ENCODE measurements around the gene STRAP.

The STRAP gene

DNA sequence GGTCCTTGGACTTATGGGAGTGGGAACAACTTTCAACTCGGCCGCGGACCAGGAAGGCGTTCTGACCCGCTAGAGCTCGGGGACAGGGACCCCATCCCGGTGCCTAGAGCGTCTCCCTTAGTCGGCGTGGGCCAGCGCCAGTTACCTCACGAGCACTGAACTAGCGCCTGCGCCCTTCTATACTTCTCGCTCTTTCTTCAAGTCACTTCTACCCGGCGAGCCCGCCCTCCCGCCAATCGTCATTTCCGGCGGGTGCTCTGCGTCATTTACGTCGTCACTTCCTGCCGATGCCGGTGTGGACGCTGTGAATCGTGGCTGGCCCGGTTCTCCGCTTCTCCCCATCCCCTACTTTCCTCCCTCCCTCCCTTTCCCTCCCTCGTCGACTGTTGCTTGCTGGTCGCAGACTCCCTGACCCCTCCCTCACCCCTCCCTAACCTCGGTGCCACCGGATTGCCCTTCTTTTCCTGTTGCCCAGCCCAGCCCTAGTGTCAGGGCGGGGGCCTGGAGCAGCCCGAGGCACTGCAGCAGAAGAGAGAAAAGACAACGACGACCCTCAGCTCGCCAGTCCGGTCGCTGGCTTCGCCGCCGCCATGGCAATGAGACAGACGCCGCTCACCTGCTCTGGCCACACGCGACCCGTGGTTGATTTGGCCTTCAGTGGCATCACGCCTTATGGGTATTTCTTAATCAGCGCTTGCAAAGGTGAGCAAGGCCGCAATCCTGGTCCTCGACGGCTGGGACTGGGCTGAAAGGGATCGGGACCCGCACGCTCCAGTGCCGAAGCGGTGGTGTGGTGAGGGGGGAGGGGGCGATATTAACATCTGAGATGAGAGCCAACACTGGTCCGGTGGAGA lies at the start of gene STRAP:
Gene STRAP (plus strand): TSS at position 270 of the 854 bp plus-strand sequence. CDS start 321 bp downstream, at position 591.
- Mint-ChIP-seq H3K27me3 (ENCODE audit: low read depth, poor library complexity) (no peaks in the 10 kb centered on the region), H3K4me3 (peak within 1 kb of the TSS; percentile 97), H3K4me1 (peaks cover 41% of the 10 kb centered on the region), H3K9me3 (no peaks in the 10 kb centered on the region), H3K36me3 (ENCODE audit: low read depth) (peaks cover 36% of the 10 kb centered on the region), H3K27ac (peak within 1 kb of the TSS; percentile 100)
- TF ChIP-seq, protein P1, sequence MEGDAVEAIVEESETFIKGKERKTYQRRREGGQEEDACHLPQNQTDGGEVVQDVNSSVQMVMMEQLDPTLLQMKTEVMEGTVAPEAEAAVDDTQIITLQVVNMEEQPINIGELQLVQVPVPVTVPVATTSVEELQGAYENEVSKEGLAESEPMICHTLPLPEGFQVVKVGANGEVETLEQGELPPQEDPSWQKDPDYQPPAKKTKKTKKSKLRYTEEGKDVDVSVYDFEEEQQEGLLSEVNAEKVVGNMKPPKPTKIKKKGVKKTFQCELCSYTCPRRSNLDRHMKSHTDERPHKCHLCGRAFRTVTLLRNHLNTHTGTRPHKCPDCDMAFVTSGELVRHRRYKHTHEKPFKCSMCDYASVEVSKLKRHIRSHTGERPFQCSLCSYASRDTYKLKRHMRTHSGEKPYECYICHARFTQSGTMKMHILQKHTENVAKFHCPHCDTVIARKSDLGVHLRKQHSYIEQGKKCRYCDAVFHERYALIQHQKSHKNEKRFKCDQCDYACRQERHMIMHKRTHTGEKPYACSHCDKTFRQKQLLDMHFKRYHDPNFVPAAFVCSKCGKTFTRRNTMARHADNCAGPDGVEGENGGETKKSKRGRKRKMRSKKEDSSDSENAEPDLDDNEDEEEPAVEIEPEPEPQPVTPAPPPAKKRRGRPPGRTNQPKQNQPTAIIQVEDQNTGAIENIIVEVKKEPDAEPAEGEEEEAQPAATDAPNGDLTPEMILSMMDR (IDR thresholded peaks at IDR 0.05) = no peak
- DNase-seq = peak; percentile 94

DNA sequence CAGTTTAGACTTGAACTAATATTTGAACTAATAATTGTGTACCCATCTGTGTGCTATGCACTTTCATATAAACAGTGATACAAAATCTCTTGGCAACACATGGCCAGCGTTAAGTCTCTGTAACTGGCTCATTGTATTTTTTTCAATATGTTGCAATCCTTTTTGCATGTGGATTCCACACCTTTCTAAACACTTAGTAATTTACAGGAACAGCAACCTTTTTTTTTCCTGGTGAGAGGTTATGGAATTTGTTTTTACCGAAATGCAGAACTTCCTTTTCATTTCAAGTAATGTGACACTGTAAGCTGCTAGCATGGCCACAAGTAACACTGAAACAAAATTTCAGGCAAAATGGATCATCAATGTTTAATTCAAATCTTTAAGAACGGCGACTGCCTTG lies 47.6 kb upstream of the STRAP start:
- Mint-ChIP-seq H3K4me3 (no peak overlapping the region), H3K36me3 (ENCODE audit: low read depth) (no peaks in the 10 kb centered on the region), H3K4me1 (peaks cover 5% of the 10 kb centered on the region), H3K27ac (no peak overlapping the region), H3K9me3 (peaks cover 12% of the 10 kb centered on the region), H3K27me3 (ENCODE audit: low read depth, poor library complexity) (peaks cover 7% of the 10 kb centered on the region)
- no peak for DNase-seq
- TF ChIP-seq, protein P1 (IDR thresholded peaks at IDR 0.05) = no peak

GRCh38 chr12:15837141-15837790 lies 44.9 kb upstream of the STRAP start:
- Mint-ChIP-seq H3K9me3 (peaks cover 12% of the 10 kb centered on the region), H3K27ac (no peak overlapping the region), H3K4me3 (no peak overlapping the region), H3K27me3 (ENCODE audit: low read depth, poor library complexity) (peaks cover 7% of the 10 kb centered on the region), H3K36me3 (ENCODE audit: low read depth) (no peaks in the 10 kb centered on the region), H3K4me1 (peaks cover 5% of the 10 kb centered on the region)
- no peak for DNase-seq
- TF ChIP-seq, protein P1 (IDR thresholded peaks at IDR 0.05) = no peak

DNA sequence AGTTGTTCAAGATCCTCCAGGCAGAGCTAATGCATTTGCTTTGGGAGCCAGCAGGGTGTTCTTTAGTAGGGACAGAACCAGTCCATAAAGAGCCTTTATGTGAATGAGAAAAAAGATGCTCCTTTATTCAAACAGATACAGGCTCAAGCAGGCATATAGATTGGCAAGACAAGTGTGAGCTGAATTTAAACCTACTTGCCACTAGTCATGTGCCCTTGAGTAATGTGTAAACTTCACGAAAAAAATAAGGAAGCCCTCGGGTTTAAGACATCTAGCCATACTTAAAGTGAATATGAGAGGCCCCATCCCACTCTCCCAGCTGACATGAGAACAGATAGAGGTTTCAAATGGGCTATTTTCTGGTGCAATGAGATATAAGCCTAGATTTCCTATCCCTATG lies 43.1 kb upstream of the STRAP start:
- no peak for DNase-seq
- TF ChIP-seq, protein P1 (IDR thresholded peaks at IDR 0.05) = no peak
- Mint-ChIP-seq H3K36me3 (ENCODE audit: low read depth) (no peaks in the 10 kb centered on the region), H3K4me3 (no peak overlapping the region), H3K9me3 (peaks cover 12% of the 10 kb centered on the region), H3K4me1 (peaks cover 5% of the 10 kb centered on the region), H3K27ac (no peak overlapping the region), H3K27me3 (ENCODE audit: low read depth, poor library complexity) (peaks cover 10% of the 10 kb centered on the region)

- no peak overlapping the region for H3K4me3 Mint-ChIP-seq
- H3K27me3 Mint-ChIP-seq (ENCODE audit: low read depth, poor library complexity) = peaks cover 10% of the 10 kb centered on the region
- no peak for DNase-seq
- no peak overlapping the region for H3K27ac Mint-ChIP-seq
- TF ChIP-seq, protein P1 (IDR thresholded peaks at IDR 0.05) = no peak
- peaks cover 5% of the 10 kb centered on the region for H3K4me1 Mint-ChIP-seq
- no peaks in the 10 kb centered on the region for H3K36me3 Mint-ChIP-seq (ENCODE audit: low read depth)
- peaks cover 12% of the 10 kb centered on the region for H3K9me3 Mint-ChIP-seq
These were observed 42.5 kb upstream of the STRAP start for GRCh38 chr12:15839682-15840081.

Measured in nephron progenitor cell (in vitro differentiated cells).